ENCODE measurements around the gene APOBEC3G. TPM values are rescaled to one million over a fixed set of nuclear protein-coding genes. Genes with fewer than 3 reads are reported as not detected.

Gene APOBEC3G
- 5.0 and 7.0 TPM in 2 replicates for total RNA-seq

GRCh38 chr22:39077026-39077840 lies at the start of gene APOBEC3G:
APOBEC3G (plus strand) TSS chr22:39077275; CDS start chr22:39077362, 87 bp downstream.

GRCh38 chr22:39040538-39041296 lies 36.4 kb upstream of the APOBEC3G start, which contains the start of gene APOBEC3F:
APOBEC3F (plus strand) TSS chr22:39040864; CDS start chr22:39040961, 97 bp downstream.

DNA sequence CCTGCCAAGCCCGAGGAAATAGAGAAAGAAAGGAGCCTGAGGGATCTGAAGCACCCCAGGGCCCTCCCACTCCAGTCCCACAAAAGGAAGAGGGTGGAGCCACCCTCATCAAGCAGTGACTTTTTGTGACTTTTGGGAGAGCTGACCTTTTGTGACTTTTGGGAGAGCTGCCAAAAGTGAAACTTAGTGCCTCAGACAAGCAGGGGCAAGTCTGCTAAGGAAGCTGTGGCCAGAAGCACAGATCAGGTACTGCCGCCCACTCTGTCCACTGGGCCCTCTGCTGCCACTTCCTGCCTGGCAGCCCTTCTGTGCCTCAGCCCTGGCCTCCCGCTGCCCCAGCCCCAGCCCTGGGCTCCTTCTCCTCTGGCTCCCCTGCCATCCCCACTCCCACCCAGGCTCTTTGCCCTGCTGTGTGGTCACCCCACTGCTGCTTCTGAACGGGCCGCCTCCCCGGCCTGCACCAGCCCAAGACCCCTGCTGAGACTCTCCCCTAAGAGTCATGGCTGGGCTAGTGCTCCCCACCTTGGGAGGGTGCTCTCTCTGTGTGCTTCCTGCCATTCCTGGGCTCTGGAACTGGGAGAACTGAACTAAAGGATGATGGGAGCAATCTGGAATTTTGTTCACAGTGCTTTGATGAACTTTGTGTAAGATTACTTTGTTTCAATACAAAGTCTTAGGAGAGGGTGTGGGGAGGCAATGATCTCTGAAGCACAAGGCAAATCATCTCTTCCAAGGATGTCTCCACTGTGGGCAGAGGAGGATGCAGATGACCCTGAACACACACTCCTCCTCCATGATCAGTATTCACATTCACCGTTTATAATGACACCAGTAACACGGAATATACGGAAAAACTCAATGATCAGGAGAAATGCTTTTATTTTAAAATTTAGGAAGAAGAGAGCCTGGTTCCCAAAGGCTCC lies 20.3 kb downstream of the APOBEC3G start, which contains the start of gene APOBEC3H:
APOBEC3H (plus strand) TSS at position 147 of the 923 bp plus-strand sequence. CDS start 3,035 bp downstream, outside the sequence.

Other genes starting within 250 kb of the APOBEC3G start
- 17.2 and 38.4 TPM in 2 replicates for gene NPTXR, start 233.2 kb upstream of the APOBEC3G start, total RNA-seq
- 31.2 and 48.6 TPM in 2 replicates for gene CBX6, start 205.1 kb upstream of the APOBEC3G start, total RNA-seq
- gene APOBEC3A, start 119.7 kb upstream of the APOBEC3G start, total RNA-seq: not detected in 2 replicates
- 0.30 and 2.8 TPM in 2 replicates for gene APOBEC3B, start 94.9 kb upstream of the APOBEC3G start, total RNA-seq
- gene APOBEC3C, start 63.0 kb upstream of the APOBEC3G start, total RNA-seq: 7.7 and 22.3 TPM in 2 replicates
- 0.59 and 0.65 TPM in 2 replicates for gene APOBEC3D, start 56.1 kb upstream of the APOBEC3G start, total RNA-seq
- 3.3 and 6.5 TPM in 2 replicates for gene APOBEC3F, start 36.4 kb upstream of the APOBEC3G start, total RNA-seq
- gene APOBEC3H, start 20.0 kb downstream of the APOBEC3G start, total RNA-seq: not detected in 2 replicates
- 1.7 and 4.2 TPM in 2 replicates for gene CBX7, start 75.4 kb downstream of the APOBEC3G start, total RNA-seq
- gene PDGFB, start 167.7 kb downstream of the APOBEC3G start, total RNA-seq: under 0.01 and 0.05 TPM in 2 replicates
- 2,229 and 3,390 TPM in 2 replicates for gene RPL3, start 242.3 kb downstream of the APOBEC3G start, total RNA-seq